Trophoblast cell (in vitro differentiated cells and primary cell): ENCODE results near the gene KLHL13.
A peak's percentile ranks its signal among the peaks of the same experiment; 100 is the strongest.
"Not testable (repeated sequence)": the region's sequence is repeated elsewhere in the genome, so short reads cannot be mapped to it uniquely, and the experiment has no call there.

ENCODE experiments used
- DNase-seq, 2 donors: peaks; one replicate each; pipeline ENCODE4 v3.0.0-alpha.2; 2016
- H2AFZ ChIP-seq: 2 replicates; pipeline ENCODE4 v1.6.1; 2013; ENCODE audit warnings: low read length, moderate library complexity, mild to moderate bottlenecking; ENCODE audit not compliant: insufficient read depth, poor library complexity
- H2AK5ac ChIP-seq: 2 replicates; pipeline ENCODE4 v1.6.1; 2013; ENCODE audit warnings: mild to moderate bottlenecking, low read length
- H2BK120ac ChIP-seq: 2 replicates; pipeline ENCODE4 v1.6.1; 2013; ENCODE audit warnings: low read length, mild to moderate bottlenecking, moderate library complexity; ENCODE audit not compliant: insufficient read depth, poor library complexity
- H2BK12ac ChIP-seq: 2 replicates; pipeline ENCODE4 v1.6.1; 2013; ENCODE audit warnings: mild to moderate bottlenecking, low read length, moderate library complexity
- H2BK5ac ChIP-seq: 2 replicates; pipeline ENCODE4 v1.6.1; 2013; ENCODE audit warnings: low read length, low read depth, moderate library complexity, mild to moderate bottlenecking; ENCODE audit not compliant: poor library complexity
- H3K14ac ChIP-seq: 2 replicates; pipeline ENCODE4 v1.6.1; 2013; ENCODE audit warnings: mild to moderate bottlenecking, low read length
- H3K18ac ChIP-seq: 2 replicates; pipeline ENCODE4 v1.6.1; 2013; ENCODE audit warnings: mild to moderate bottlenecking, low read length
- H3K23ac ChIP-seq: 2 replicates; pipeline ENCODE4 v1.6.1; 2013; ENCODE audit warnings: low read length
- H3K27ac ChIP-seq: 2 replicates; pipeline ENCODE4 v1.5.1; 2013; ENCODE audit warnings: low read depth, mild to moderate bottlenecking, inconsistent platforms, low read length, moderate library complexity
- H3K27me3 ChIP-seq: 2 replicates; pipeline ENCODE4 v1.6.1; 2013; ENCODE audit warnings: inconsistent platforms, mild to moderate bottlenecking, low read length, moderate library complexity; ENCODE audit not compliant: insufficient read depth
- H3K36me3 ChIP-seq, 2 experiments: 1 replicate in 1 of 2; 2 replicates in 1 of 2; pipeline ENCODE4 v1.6.1; 2013; ENCODE audit warnings: low read length in 2 of 2, mild to moderate bottlenecking in 2 of 2, moderate library complexity in 1 of 2; ENCODE audit not compliant: insufficient read depth in 2 of 2, control insufficient read depth in 1 of 2
- H3K4ac ChIP-seq: 2 replicates; pipeline ENCODE4 v1.6.1; 2013; ENCODE audit warnings: low read depth, mild to moderate bottlenecking, low read length, moderate library complexity
- H3K4me1 ChIP-seq, 2 experiments: 1 replicate in 1 of 2; 2 replicates in 1 of 2; pipeline ENCODE4 v1.6.1; 2013; ENCODE audit warnings: low read length in 2 of 2, mild to moderate bottlenecking in 2 of 2, moderate library complexity in 1 of 2; ENCODE audit not compliant: insufficient read depth in 2 of 2, control insufficient read depth in 1 of 2
- H3K4me2 ChIP-seq: 2 replicates; pipeline ENCODE4 v1.6.1; 2013; ENCODE audit warnings: inconsistent platforms, mild to moderate bottlenecking, low read length, moderate library complexity
- H3K4me3 ChIP-seq: 2 replicates; pipeline ENCODE4 v1.5.1; 2013; ENCODE audit warnings: mild to moderate bottlenecking, low read depth, low read length, inconsistent platforms
- H3K79me1 ChIP-seq: one replicate; pipeline ENCODE4 v1.6.1; 2013; ENCODE audit warnings: low read length
- H3K79me2 ChIP-seq: 2 replicates; pipeline ENCODE4 v1.6.1; 2013; ENCODE audit warnings: low read length, mild to moderate bottlenecking; ENCODE audit not compliant: control insufficient read depth, insufficient read depth, poor library complexity
- H3K9ac ChIP-seq: 2 replicates; pipeline ENCODE4 v1.6.1; 2013; ENCODE audit warnings: mild to moderate bottlenecking, low read length
- H3K9me3 ChIP-seq: 2 replicates; pipeline ENCODE4 v1.6.1; 2013; ENCODE audit warnings: low read depth, mild to moderate bottlenecking, control low read depth, inconsistent platforms, low read length; ENCODE audit not compliant: insufficient read depth
- H4K12ac ChIP-seq: 2 replicates; pipeline ENCODE4 v1.6.1; 2013; ENCODE audit warnings: low read depth, mild to moderate bottlenecking, low read length, moderate library complexity
- H4K8ac ChIP-seq: 2 replicates; pipeline ENCODE4 v1.6.1; 2013; ENCODE audit warnings: low read depth, mild to moderate bottlenecking, low read length, moderate library complexity
- H4K91ac ChIP-seq: one replicate; pipeline ENCODE4 v1.6.1; 2013; ENCODE audit warnings: low read depth, mild to moderate bottlenecking, low read length, moderate library complexity
- WGBS: extraction: QIAGEN DNeasy Blood & Tissue Kit; methylation state at CpG from one replicate; pipeline ENCODE4 v1.1.7; 2013; ENCODE audit warnings: missing lambda C conversion rate; ENCODE audit not compliant: insufficient read length, insufficient coverage; ENCODE audit errors: extremely low coverage; 5-methylcytosine and 5-hydroxymethylcytosine counted together

The KLHL13 gene

GRCh38 chrX:118025226-118025625 lies 91.4 kb downstream of the KLHL13 start:
- H3K27ac ChIP-seq, result no peak overlapping the region
- no peak overlapping the region for H3K4ac ChIP-seq
- H2AFZ ChIP-seq, result no peak overlapping the region
- no peak overlapping the region for H3K18ac ChIP-seq
- peak in 1 of 2 donors; percentile 2 for DNase-seq
- no peak overlapping the region for H4K12ac ChIP-seq
- no peaks in the 10 kb centered on the region for H3K27me3 ChIP-seq
- no peaks in the 10 kb centered on the region for H3K79me1 ChIP-seq
- no peaks in the 10 kb centered on the region for H3K36me3 ChIP-seq
- H3K4me2 ChIP-seq, result no peak overlapping the region
- no peaks in the 10 kb centered on the region for H3K79me2 ChIP-seq
- H4K91ac ChIP-seq, result no peak overlapping the region
- no peak overlapping the region for H3K23ac ChIP-seq
- no peak overlapping the region for H2AK5ac ChIP-seq
- H2BK12ac ChIP-seq, result no peak overlapping the region
- no peak overlapping the region for H3K4me3 ChIP-seq
- H2BK5ac ChIP-seq, result no peak overlapping the region
- H3K9me3 ChIP-seq, result no peaks in the 10 kb centered on the region
- H3K9ac ChIP-seq, result no peak overlapping the region
- no peak overlapping the region for H3K14ac ChIP-seq
- WGBS, result no CpG with 5 or more reads among the region's 4 CpGs
- H2BK120ac ChIP-seq, result no peak overlapping the region
- H3K4me1 ChIP-seq, result no peaks in the 10 kb centered on the region
- H4K8ac ChIP-seq, result no peak overlapping the region

DNA sequence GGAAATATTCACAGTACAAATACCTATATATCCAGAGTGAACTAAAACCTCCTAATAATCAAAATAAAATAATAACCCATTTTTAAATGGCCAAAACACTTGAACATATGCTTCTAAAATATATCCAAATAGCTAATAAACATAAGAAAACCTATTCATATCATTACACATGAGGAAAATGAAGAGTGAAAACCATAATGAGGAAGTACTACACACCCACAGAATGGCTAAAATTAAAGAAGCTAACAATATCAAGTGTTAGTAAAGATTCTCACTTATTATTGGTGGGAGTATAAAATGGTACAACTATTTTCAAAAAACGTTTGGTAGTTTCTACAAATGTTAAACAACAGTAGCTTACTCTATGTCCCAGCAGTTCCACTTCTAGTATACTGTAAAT lies 92.1 kb downstream of the KLHL13 start:
- no peaks in the 10 kb centered on the region for H3K36me3 ChIP-seq
- H2BK5ac ChIP-seq, result no peak overlapping the region
- H2AFZ ChIP-seq, result no peak overlapping the region
- DNase-seq, result no peak
- H2BK12ac ChIP-seq, result no peak overlapping the region
- no peaks in the 10 kb centered on the region for H3K79me2 ChIP-seq
- no peak overlapping the region for H3K14ac ChIP-seq
- H3K4me2 ChIP-seq, result no peak overlapping the region
- H3K4ac ChIP-seq, result no peak overlapping the region
- no peak overlapping the region for H3K18ac ChIP-seq
- H3K9me3 ChIP-seq, result no peaks in the 10 kb centered on the region
- no peak overlapping the region for H4K91ac ChIP-seq
- H2BK120ac ChIP-seq, result no peak overlapping the region
- no peak overlapping the region for H3K23ac ChIP-seq
- H3K4me1 ChIP-seq, result no peaks in the 10 kb centered on the region
- WGBS, result no CpG with 5 or more reads among the region's 1 CpG
- no peaks in the 10 kb centered on the region for H3K27me3 ChIP-seq
- H4K12ac ChIP-seq, result no peak overlapping the region
- H3K27ac ChIP-seq, result no peak overlapping the region
- H4K8ac ChIP-seq, result no peak overlapping the region
- H3K4me3 ChIP-seq, result no peak overlapping the region
- H3K79me1 ChIP-seq, result no peaks in the 10 kb centered on the region
- no peak overlapping the region for H2AK5ac ChIP-seq
- no peak overlapping the region for H3K9ac ChIP-seq

DNA sequence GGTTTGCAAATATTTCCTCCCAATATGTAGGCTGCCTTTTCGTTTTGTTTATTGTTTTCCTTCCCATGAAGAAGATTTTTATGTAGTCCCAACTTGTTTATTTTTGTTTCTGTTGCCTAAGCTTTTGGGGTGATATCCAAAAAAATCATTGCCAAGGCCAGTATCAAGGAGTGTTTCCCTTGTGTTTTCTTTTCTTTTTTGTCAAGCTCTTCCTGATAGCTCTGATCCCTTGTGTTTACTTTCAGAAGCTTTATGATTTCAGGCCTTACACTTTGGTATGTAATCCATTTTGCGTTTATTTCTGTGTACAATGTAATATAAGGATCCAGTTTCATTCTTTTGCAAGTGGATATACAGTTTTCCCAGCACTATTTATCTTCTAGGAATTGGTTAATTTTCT lies 93.9 kb downstream of the KLHL13 start:
- Histone ChIP-seq H3K27me3 (no peaks in the 10 kb centered on the region), H4K12ac (no peak overlapping the region), H3K23ac (no peak overlapping the region), H2BK120ac (no peak overlapping the region), H4K91ac (no peak overlapping the region), H3K79me1 (no peaks in the 10 kb centered on the region), H4K8ac (no peak overlapping the region), H3K9me3 (no peaks in the 10 kb centered on the region), H3K18ac (no peak overlapping the region), H3K4ac (no peak overlapping the region), H2AFZ (no peak overlapping the region), H3K27ac (no peak overlapping the region), H3K14ac (no peak overlapping the region), H3K36me3 (no peaks in the 10 kb centered on the region), H3K4me1 (no peaks in the 10 kb centered on the region), H2BK5ac (no peak overlapping the region), H3K4me2 (no peak overlapping the region), H3K79me2 (no peaks in the 10 kb centered on the region), H2AK5ac (no peak overlapping the region), H3K4me3 (no peak overlapping the region), H2BK12ac (no peak overlapping the region), H3K9ac (no peak overlapping the region)
- no CpG with 5 or more reads among the region's 2 CpGs for WGBS
- no peak for DNase-seq

DNA sequence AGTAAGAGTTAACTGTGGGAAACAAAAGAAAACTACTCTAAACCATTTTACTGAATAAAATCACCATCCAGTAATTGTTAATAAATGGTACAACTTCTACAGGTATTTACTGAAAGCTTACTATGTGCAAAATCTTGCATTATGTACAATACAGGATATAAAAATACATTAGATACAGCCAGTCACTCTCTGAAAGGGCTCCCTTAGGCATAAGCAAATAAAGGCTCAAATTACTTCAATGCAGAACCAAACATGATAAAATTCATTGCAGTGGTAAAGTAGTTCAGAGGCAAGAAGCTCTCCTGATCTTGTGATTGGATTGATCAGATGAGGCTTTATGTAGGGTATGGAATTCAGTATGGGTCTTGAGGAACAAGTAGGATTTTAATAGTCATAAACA lies 100.2 kb downstream of the KLHL13 start:
- Histone ChIP-seq H3K79me1 (no peaks in the 10 kb centered on the region), H3K14ac (no peak overlapping the region), H4K91ac (no peak overlapping the region), H3K36me3 (no peaks in the 10 kb centered on the region), H3K4ac (no peak overlapping the region), H3K9ac (no peak overlapping the region), H2BK120ac (no peak overlapping the region), H3K79me2 (no peaks in the 10 kb centered on the region), H4K8ac (no peak overlapping the region), H2BK5ac (no peak overlapping the region), H2AK5ac (no peak overlapping the region), H3K23ac (no peak overlapping the region), H3K9me3 (no peaks in the 10 kb centered on the region), H3K4me1 (no peaks in the 10 kb centered on the region), H4K12ac (no peak overlapping the region), H2AFZ (no peak overlapping the region), H3K27me3 (no peaks in the 10 kb centered on the region), H3K4me3 (no peak overlapping the region), H3K18ac (no peak overlapping the region), H3K4me2 (no peak overlapping the region), H3K27ac (no peak overlapping the region), H2BK12ac (no peak overlapping the region)
- DNase-seq, result no peak

GRCh38 chrX:118002417-118002816 lies 114.2 kb downstream of the KLHL13 start:
- H4K12ac ChIP-seq, H3K36me3 ChIP-seq, H4K8ac ChIP-seq, H3K9ac ChIP-seq, DNase-seq, H3K79me1 ChIP-seq, H3K4me3 ChIP-seq, H3K23ac ChIP-seq, H3K18ac ChIP-seq, H3K27me3 ChIP-seq, H3K4me2 ChIP-seq, H2BK12ac ChIP-seq, H3K9me3 ChIP-seq, H2AK5ac ChIP-seq, H3K4ac ChIP-seq, H2BK120ac ChIP-seq, H2AFZ ChIP-seq, H3K14ac ChIP-seq, H3K27ac ChIP-seq, H3K79me2 ChIP-seq, H3K4me1 ChIP-seq, H4K91ac ChIP-seq, H2BK5ac ChIP-seq: not testable (repeated sequence)
- WGBS, result no CpG with 5 or more reads among the region's 6 CpGs
